HG03064 (cell line): ENCODE data around the gene ASIC3.

Source experiments
- ATAC-seq: cut with Tn5 transposase; IDR thresholded peaks from one replicate; pipeline ENCODE4 v1.9.1; 2021; ENCODE audit warnings: low read depth; ENCODE audit not compliant: unreplicated experiment

Gene ASIC3

DNA sequence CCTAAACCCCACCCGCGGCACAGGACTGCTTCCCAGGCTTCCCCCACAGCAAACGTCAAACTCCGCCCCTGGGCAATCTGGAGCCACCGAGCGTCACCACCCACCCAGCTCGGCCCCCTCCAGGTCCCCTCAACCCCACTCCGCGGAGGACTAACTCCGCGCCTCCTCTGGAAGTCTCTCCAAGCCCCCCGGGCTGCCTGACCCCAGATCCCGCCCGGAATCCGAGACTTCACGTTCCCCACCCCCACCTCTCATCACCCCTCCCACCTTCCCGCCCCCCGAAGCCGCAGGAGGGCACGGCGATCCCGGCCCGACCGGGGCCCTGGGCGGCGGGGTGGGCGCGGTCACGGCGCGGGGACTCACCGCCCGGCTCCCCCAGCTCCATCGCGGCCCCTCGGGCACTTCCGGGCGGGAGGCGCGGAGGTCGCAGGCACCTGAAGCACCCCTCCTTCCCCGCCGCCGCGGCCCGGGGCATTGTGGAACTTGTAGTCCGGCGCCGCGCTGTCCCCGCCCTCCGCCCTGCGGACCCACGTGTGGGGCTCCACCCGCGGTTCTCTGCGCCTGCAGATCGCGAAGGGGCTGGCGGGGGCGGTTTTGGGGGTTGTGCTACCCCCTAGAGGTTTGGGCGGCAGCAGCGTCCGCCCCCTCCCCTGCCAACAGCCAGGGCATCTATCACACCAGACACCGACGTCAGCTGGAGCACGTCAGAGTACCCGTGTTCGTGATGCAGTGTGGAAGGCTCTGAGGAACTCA is 34.9 kb downstream of the ASIC3 start, which contains the start of gene TMUB1:
Gene TMUB1, minus strand, starts transcription at position 423 of the 753 bp plus-strand sequence. CDS start 930 bp downstream, outside the sequence.
- peak; percentile 49 for ATAC-seq

DNA sequence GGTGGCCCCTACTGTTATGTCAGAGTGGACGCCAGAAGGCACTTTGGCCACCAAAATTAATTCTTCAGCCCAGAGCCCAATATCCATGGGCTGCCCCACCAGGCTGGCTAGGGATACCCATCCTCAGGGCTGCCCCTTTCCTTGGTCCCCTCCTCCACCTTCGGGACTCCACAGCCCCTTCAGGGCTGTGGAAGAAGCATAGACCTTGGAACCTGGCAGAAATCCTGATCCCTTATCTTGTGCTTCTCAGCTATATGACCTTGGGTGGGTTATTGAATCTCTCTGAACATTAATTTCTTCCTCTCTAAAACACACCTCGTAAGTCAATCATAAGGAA is 35.5 kb downstream of the ASIC3 start:
- no peak for ATAC-seq

DNA sequence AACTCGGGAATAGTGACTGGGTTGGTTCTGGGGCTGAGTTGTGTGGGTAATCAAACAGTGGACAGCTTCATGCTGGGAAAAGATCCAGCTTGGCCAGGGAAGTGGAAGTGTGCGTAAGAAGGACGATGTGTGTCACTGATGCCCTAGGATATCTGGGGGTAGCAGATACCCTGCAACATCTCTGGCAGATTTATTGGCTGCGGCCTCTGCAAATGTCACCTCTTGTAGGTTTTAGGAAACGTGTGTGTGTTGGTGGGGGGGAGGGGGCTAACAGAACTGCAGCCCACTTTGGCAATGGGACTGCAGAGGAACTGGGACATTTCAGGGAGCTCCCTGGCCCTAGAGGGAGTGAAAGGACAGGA is 37.0 kb downstream of the ASIC3 start:
- no peak for ATAC-seq

DNA sequence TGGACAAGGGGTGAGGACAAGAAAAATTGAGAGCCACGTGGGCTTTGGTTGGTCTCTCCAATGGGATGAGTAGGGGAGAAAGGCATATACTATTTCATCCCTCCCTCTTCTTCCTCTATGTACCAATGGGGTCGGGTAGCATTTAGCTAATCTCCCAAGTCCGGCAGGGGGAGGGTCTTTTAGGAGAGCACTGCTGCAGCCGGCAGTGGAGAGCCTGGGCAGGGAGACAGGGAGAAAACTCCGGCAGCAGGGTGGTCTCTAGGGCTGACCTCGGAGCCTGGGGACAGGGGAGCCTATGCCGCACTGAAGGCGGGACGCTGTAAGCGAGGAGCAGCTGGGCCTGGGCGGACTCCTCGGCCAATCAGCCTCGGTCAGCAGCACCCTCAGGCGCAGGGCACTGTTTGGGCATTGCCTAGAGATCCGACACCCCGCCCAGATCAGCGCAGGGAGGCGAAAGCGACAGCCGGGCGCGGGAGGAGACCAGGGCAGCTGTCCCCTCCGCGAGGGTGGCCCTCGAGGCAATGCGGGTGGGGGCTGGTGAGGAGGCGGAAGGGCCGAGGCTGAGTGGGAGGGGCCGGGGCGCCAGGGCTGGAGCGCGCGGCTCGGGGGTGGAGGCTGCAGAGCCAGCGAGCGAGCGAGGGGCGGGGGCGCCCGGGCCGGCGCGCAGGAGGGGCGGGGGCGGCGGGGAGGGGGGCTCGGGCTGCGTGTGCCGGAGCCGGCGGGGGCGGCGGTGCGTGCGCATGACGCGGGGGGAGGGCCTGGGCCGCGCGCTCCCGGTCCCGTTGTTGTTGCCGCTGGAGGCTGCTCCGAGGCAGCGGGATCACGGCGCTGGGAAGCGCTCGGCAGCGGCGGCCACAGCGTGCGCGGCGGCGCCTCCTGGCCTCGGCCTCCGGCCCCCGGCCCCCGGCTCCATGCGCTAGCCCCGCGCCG is 37.6 kb downstream of the ASIC3 start, which contains the start of gene AGAP3:
Gene AGAP3, plus strand, starts transcription at position 785 of the 930 bp plus-strand sequence. CDS start 267 bp downstream, outside the sequence.
- peak; percentile 48 for ATAC-seq

DNA sequence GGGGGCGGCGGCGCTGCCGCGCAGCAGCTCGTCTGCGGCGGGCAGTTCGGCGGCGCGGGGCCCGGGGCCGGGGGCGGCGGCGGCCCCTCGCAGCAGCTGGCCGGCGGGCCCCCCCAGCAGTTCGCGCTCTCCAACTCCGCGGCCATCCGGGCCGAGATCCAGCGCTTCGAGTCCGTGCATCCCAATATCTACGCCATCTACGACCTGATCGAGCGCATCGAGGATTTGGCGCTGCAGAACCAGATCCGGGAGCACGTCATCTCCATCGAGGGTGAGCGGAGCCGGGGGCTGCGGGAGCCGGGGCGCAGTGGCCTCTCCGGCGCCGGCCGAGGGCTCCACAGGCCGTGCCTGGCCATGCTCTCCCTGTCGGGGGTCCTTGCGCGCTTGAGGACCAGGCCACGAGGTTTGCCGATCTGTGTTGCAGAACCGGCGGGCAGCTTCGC is 38.5 kb downstream of the ASIC3 start:
- no peak for ATAC-seq

DNA sequence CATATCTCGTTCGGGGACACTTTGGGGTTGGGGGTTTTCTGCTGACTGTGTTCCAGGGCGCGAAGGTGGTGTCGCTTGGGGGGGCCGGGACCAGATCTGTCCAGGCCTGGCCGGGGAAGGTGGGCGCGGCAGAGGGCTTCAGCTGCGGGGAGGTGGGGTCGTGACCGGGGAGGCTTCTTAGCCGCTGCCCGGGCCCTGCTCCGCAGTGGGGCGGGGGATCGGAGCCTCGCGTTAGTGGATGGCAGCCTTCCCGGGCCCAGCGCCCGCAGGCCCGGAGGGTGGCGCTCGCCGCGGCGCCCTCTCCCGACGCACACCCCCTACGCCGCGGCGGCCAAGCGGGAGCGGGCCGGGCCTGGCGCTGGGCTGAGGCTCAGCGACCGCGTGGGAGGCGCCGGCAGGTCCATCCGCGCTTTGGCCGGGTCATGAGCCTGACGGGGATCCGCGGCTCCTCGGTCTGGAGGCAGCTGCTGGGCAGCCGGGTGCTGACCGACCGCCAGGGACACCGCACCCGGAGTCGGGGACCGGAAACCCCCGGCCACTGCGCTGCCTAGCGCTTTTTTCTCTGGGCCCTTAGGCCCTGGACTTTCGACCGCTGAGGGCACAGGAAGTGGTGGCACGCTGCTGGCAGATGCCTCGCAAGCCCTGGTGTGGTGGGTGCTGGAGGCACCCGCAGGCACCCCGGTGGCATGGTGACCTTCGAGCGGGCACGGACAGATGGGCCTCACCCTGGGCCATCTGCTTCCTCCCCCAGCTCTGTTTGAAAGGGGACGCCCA is 39.1 kb downstream of the ASIC3 start:
- no peak for ATAC-seq

DNA sequence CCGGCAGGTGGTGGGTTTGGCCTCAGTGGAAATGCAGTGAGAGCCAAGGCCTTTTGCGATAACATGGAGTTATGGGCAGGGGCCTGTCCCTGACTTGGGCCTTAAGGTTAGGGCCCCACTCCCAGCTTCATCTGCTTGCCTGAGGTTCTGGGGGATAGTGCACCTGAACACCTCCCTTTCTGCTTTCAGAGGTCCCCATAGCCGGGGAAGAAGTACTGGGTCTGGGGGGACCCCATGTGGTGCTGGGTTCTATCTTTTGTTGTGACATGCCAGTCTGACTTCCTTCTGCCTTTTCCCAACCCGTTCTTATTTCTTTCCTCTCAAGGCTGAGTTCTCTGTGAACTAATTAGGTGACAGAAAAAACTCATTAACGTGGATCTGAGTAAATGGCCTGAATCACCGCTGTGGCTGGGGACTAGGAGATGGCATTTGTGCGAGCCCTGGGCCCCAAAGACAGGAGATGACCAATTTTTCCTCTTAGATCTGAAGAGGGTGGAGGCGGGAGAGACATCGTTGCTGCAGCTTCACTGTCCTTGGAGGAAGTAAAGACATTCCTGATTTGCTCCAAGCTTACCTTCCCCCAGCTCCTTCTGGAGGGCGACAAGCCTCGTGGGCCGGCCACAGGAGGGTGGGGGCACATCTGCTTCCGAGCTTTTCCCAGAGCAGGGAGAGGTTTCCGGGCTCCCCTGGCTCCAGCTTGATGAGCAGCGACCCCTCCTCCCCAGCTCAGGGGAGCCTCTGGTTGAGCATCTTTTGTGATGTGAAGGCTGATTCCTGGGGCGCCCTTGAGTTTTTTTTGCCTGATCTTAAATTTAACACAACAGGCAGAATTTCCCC is 39.9 kb downstream of the ASIC3 start:
- ATAC-seq, result no peak

DNA sequence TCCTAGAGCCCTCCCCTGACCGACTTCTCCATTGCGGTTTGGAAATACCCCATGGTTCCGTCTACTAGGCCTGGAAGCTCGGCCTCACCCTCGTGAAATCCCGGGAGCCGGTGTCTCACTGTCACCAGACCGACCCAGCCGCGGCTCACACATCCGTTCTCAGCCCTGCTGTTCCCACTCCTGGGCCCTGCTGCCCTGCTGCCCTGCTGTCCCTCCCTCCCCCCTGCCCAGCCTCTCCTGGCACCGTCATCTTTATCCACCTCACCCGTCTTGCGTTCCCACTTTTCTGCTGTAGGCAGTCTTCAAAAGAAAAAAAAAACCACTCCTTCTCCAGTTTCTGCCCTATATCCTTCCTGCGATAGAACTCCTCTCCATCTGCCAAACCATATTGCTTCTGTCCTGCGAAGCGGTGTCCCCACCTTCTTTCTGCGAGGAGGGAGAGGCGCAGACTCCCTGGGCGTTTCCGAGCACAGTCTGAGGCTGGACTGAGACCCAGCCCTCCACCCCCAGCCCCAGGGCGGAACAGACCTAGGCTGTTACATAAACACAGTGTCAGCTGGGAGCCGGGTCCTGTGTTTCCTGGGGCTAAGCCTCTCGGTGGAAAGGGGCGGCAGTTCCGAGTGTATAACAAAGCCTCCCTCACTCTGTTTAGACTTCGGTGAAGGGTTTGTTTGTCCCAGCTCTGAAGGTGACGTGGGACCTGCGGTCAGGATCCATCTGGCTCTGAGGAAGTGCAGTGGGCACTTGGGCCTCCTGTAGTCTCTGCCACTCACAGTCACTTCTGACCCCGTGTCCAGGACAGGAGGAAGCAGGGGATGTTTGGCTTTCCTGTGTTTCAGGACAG is 40.7 kb downstream of the ASIC3 start:
- ATAC-seq, result no peak

DNA sequence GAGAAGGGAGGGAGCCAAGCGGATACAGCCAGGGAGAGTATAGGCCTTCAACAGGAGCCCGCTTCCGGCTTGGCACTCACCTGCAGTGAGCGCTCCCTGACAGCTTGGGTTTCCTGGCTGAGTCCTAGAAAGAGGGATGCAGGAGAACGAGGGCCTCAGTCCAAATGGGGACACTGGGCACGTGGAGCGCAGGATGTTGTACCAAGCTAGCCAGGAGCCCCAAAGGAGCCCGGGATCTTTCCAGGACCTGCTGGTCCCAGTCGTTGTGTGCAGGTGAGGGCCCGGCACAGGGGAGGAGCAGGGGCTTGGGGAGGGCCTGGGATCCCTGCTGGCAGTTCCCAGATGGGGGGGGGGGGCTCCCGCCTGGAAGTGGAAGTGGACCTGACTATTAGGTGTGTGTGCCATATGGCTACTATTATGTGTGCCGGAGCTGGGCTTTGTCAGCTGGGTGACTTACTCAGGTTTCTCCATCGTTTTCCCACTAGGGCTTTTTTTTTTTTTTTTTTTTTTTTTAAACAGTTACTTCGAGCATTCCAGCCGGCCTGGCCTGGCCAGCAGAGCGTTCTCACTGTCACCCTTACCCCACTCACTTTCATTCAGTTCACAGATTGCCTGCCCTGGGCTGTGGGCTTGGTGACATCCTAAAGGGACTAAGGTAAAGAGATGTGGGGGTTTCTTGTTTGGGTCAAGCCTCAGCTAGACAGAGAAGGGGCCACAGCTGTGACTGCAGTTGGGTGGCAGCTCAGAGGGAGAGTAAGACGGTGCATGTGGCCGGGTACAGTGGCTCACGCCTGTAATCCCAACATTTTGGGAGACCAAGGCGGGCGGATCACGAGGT is 41.8 kb downstream of the ASIC3 start:
- ATAC-seq, result no peak

DNA sequence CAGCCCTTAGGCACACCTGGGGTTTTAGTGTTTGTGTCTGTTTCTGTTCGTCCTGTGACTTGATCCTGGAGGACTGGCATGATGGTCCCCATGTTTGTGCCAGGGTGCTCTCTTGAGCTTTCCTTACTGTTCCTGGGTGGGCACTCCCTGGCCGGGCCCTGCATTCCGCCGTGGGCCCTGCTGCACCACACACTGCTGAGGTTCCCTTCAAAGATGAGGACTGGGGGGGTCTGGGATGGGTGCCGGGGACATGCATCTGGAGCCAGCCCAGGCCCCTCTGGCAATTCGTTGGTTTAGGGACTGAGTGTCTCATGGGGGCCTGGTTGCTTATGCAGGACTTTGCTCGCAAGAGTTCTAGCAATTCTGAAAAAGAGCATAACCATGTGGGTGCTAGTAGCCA is 42.7 kb downstream of the ASIC3 start:
- ATAC-seq, result no peak

DNA sequence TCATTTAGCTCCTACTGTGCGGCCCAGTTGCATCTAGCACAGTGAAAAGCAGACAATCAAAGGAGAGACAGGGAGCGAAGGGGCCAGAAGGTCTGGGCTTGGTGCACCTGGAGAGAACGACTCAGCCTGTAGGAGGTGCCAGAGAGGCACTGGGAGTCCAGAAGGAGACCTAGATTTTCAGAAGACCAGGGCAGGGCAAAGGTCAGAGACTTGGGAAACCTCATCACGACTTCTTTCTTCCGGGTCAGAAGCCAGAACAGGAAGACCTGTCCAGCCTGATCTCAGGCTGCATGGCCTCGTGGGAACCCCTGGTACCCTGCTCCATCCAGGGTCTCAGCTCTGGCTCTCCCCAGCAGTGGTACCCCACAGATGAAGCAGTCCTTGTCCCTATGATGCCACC is 43.1 kb downstream of the ASIC3 start:
- ATAC-seq, result no peak

DNA sequence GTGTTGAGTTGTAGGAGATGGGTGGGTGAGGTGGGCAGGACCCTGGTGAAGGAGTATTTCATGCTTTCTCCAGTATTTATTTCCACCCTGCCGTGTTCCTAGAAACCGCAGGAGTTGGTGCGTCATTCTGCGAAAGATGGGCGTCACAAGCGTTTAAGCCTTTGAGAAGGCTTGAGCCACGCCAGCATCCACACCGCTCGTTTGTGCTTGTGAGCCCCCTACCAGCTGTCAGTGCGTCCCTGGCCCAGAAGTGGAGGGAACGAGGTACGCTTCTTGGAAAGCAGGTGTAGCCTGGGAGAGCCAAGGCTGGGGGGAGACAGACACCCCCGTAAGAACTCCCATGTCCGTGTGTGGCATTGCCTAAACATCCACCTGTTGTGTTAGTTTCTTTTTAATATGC is 43.7 kb downstream of the ASIC3 start:
- no peak for ATAC-seq

DNA sequence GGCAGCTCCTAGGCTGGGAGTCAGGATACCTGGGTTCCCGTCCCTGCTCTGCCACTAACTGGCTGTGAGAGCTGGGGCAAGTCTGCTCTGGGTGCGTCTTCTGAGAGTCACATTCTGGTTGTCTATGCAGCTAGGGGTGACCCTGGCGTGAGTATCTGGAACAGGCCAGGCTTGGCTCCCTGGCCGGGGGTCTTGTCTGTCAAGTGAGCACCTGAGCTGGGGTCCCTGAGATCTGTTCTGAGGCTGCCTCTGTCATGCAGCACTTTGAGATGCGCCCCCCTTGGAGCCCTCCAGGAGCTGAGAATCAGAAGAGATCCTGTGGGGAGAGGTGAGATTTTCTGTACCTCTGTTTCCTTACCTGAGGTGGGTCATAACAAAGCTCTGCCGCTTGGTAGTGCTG is 45.4 kb downstream of the ASIC3 start:
- ATAC-seq, result no peak

DNA sequence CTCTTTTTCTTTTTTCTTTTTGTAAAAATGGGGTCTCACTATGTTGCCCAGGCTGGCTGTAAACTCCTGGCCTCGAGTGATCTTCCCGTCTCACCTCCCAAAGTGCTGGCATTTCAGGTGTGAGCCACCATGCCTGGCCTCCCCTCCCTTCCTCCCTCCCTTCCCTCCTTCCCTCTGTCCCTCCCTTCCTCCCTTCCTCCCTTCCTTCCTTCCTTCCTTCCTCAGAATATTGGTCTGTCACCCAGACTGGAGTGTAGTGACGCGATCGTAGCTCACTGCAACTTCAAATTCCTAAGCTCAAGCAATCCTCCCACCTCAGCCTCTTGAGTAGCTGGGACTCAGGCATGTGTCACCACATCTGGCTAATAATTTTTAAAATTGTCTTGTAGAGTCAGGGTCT is 46.3 kb downstream of the ASIC3 start:
- no peak for ATAC-seq

DNA sequence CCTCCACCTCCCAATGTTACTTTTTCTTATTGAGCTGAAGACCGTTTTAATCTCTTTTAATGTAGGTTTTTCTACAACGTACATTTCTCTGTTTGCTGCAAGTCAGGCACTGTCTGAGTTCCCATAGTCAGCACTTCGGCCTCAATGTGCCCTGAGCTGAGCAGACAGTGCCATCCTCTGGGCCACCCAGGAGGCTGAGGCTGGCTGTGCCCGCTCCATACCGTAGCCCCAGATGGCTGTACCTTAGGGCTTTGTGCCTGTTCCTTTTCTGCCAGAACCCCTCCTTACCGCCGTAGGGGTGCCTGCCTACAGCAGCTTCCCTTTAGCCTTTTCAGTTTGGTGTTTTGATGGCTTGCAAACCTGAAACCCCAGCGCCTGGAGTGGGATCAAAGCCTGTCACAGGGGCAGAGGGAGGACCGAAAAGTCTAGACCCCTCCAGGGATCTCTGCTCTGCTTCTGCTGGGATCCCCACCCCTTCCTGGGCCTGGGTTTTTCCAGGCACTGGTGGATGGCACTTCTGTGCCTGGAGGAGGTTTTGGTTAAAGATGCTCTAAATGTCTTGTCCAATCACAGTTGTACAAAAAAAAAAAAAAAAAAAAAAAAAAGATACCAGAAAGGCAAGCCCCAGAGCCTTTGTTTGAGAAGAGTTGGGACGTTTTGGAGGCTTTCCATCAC is 46.9 kb downstream of the ASIC3 start:
- no peak for ATAC-seq

DNA sequence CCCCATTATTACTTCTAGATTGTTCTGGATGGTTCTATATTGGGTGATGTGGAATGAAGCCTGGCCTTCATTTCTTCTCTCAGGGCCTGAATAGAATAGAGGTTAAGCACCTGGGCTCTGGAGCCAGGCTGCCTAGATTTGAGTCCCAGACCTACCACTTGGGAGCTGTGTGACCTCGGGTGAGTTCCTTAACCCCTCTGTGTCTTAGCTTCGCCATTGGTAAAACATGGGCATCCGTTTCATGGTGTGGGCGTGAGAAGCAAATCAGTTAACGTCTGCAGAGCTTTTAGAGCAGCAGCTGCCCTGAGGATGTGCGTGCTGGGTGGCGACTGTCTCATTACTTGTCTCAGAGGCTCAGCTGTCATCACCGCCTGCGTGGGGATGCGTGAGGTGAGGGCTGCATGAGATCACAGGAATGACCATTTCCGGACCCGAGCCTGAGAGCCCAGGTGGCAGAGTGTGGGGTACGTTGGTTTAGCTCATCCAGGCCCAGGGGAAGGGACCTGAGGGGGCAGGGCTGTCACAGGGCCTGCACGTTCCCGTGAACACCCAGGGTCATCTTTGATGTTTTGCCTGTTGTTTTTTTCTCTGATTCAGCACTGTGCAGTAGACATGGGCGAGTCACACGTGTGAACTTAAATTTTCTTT is 47.6 kb downstream of the ASIC3 start:
- ATAC-seq, result no peak

DNA sequence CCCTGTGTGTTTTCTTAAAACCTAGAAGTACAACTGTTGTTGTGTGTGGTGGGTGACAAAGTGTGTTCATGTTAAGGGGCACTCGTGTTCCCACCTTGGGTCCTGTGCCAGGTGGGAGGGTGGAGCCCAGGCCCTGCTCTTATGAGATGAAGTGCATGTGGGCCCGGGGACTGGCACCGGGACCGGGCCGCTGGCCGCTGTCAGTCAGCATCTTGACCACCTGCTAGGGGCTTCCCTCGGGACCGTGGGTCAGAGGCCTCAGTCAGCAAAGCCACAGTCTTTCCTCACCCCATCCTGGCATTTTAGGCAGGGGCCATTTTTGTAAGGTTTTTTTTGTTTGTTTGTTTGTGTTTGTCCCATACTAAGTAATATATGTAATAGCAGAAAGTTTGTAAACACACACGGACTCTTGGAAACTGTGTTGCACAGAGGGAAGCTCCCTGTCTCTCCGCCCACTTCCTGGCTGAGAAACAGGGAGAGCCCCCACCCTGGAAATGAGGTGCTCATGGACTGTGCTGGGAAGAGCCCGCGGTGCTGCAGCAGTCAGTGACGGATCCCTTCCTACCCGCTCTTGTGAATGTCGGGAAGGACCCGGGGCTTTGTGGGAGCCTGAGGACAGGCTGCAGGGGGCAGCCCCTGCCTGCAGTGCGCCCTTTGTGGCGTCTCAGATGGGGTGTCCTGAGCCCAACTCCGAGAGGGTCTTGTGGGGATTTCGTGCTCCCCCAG is 51.3 kb downstream of the ASIC3 start:
- ATAC-seq, result no peak
